ENCODE measurements around the gene PCYT1B.
"Not testable (repeated sequence)": the region's sequence is repeated elsewhere in the genome, so short reads cannot be mapped to it uniquely, and the experiment has no call there.

Gene PCYT1B

DNA sequence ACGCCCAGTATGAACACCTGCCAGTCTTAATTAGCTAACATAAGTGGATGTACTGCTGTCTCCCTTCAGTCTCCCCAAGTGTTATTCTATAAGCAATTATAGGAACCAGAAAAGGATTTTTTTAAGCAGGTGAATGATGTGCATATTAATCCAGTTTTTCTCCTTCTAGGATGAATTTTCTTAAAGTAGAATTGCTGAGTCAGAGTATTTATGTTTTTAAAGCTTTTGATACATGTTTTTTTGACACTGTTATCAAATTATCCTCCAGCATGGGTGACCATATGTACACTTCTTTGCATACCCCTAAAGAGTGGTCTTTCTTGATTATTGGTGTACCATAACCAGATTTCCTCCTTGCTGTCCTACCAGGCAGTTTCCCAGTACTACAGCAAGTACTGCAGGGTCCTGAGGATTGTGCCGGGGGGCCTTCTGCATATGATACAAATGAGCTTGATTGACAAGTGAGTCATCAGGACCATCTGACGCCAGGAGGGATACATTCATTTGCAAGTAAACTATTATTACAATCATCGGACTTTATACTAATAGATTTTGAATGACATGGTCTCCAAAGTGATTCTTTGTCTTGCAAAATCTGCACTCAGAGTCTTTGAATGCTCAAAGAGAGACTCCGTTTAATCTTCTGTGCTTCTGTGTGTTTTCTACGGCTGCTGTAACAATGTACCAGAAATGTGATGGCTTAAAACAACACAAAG is 10.7 kb upstream of the PCYT1B start:
- TF ChIP-seq, protein P1, sequence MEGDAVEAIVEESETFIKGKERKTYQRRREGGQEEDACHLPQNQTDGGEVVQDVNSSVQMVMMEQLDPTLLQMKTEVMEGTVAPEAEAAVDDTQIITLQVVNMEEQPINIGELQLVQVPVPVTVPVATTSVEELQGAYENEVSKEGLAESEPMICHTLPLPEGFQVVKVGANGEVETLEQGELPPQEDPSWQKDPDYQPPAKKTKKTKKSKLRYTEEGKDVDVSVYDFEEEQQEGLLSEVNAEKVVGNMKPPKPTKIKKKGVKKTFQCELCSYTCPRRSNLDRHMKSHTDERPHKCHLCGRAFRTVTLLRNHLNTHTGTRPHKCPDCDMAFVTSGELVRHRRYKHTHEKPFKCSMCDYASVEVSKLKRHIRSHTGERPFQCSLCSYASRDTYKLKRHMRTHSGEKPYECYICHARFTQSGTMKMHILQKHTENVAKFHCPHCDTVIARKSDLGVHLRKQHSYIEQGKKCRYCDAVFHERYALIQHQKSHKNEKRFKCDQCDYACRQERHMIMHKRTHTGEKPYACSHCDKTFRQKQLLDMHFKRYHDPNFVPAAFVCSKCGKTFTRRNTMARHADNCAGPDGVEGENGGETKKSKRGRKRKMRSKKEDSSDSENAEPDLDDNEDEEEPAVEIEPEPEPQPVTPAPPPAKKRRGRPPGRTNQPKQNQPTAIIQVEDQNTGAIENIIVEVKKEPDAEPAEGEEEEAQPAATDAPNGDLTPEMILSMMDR (IDR thresholded peaks at IDR 0.05): no peak
- H3K27me3 ChIP-seq: no peaks in the 10 kb centered on the region
- no peaks in the 10 kb centered on the region for H3K4me1 ChIP-seq (ENCODE audit: control insufficient read depth in 1 of 2, insufficient read depth in 1 of 2, low read depth in 1 of 2, low read length in 1 of 2)
- no peak overlapping the region for H3K27ac ChIP-seq
- no peaks in the 10 kb centered on the region for H3K36me3 ChIP-seq
- no peak overlapping the region for H3K4me3 ChIP-seq (ENCODE audit: low read depth in 1 of 2, low read length in 1 of 2)
- no peaks in the 10 kb centered on the region for H3K9me3 ChIP-seq

DNA sequence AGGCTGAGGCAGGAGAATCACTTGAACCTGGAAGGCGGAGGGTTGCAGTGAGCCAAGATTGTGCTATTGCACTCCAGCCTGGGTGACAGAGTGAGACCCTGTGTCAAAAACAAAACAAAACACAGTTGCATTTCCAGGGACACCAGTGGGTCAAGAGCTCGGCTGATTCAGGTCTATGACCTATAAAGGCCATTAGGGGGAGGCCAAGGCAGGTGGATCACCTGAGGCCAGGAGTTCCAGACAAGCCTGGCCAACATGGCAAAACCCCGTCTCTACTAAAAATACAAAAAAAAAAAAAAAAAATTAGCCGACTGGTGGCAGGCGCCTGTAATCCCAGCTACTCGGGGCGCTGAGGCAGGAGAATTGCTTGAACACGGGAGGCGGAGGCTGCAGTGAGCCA is 8.5 kb upstream of the PCYT1B start:
- not testable (repeated sequence) for H3K4me1 ChIP-seq (ENCODE audit: control insufficient read depth in 1 of 2, insufficient read depth in 1 of 2, low read depth in 1 of 2, low read length in 1 of 2); H3K27me3 ChIP-seq; H3K27ac ChIP-seq; H3K4me3 ChIP-seq (ENCODE audit: low read depth in 1 of 2, low read length in 1 of 2); H3K36me3 ChIP-seq; H3K9me3 ChIP-seq

GRCh38 chrX:24651783-24652182 is 4.6 kb upstream of the PCYT1B start:
- TF ChIP-seq, protein P1 (IDR thresholded peaks at IDR 0.05): no peak
- Histone ChIP-seq H3K27me3 (peaks cover 5% of the 10 kb centered on the region), H3K4me3 (ENCODE audit: low read depth in 1 of 2, low read length in 1 of 2) (no peak overlapping the region), H3K9me3 (no peaks in the 10 kb centered on the region), H3K36me3 (no peaks in the 10 kb centered on the region), H3K4me1 (ENCODE audit: control insufficient read depth in 1 of 2, insufficient read depth in 1 of 2, low read depth in 1 of 2, low read length in 1 of 2) (peaks cover 7 to 10% of the 10 kb centered on the region in 2 experiments), H3K27ac (no peak overlapping the region)

GRCh38 chrX:24648495-24648894 is 1.3 kb upstream of the PCYT1B start:
- Histone ChIP-seq H3K27ac (no peak overlapping the region), H3K9me3 (no peaks in the 10 kb centered on the region), H3K4me3 (ENCODE audit: low read depth in 1 of 2, low read length in 1 of 2) (no peak overlapping the region), H3K36me3 (no peaks in the 10 kb centered on the region), H3K4me1 (ENCODE audit: control insufficient read depth in 1 of 2, insufficient read depth in 1 of 2, low read depth in 1 of 2, low read length in 1 of 2) (peaks cover 12 to 21% of the 10 kb centered on the region in 2 experiments), H3K27me3 (peaks cover 5% of the 10 kb centered on the region)
- TF ChIP-seq, protein P1 (IDR thresholded peaks at IDR 0.05): no peak

- Histone ChIP-seq H3K27ac (no peak overlapping the region), H3K27me3 (peaks cover 5% of the 10 kb centered on the region), H3K4me3 (ENCODE audit: low read depth in 1 of 2, low read length in 1 of 2) (peak overlapping the region in 1 of 2 experiments; percentile 24), H3K36me3 (no peaks in the 10 kb centered on the region), H3K9me3 (no peaks in the 10 kb centered on the region), H3K4me1 (ENCODE audit: control insufficient read depth in 1 of 2, insufficient read depth in 1 of 2, low read depth in 1 of 2, low read length in 1 of 2) (peaks cover 12 to 21% of the 10 kb centered on the region in 2 experiments)
- TF ChIP-seq, protein P1 (IDR thresholded peaks at IDR 0.05): no peak
Measured at GRCh38 chrX:24646745-24647182, 383 bp downstream of the PCYT1B start.

GRCh38 chrX:24646006-24646405 is 1.1 kb downstream of the PCYT1B start:
- Histone ChIP-seq H3K4me1 (ENCODE audit: control insufficient read depth in 1 of 2, insufficient read depth in 1 of 2, low read depth in 1 of 2, low read length in 1 of 2) (peaks cover 12 to 21% of the 10 kb centered on the region in 2 experiments), H3K27ac (no peak overlapping the region), H3K4me3 (ENCODE audit: low read depth in 1 of 2, low read length in 1 of 2) (no peak overlapping the region), H3K36me3 (no peaks in the 10 kb centered on the region), H3K27me3 (peaks cover 5% of the 10 kb centered on the region), H3K9me3 (no peaks in the 10 kb centered on the region)
- TF ChIP-seq, protein P1 (IDR thresholded peaks at IDR 0.05): no peak

Measured in neutrophil (primary cell).